Measurements from ENCODE around the gene C1orf50.

The C1orf50 gene

DNA sequence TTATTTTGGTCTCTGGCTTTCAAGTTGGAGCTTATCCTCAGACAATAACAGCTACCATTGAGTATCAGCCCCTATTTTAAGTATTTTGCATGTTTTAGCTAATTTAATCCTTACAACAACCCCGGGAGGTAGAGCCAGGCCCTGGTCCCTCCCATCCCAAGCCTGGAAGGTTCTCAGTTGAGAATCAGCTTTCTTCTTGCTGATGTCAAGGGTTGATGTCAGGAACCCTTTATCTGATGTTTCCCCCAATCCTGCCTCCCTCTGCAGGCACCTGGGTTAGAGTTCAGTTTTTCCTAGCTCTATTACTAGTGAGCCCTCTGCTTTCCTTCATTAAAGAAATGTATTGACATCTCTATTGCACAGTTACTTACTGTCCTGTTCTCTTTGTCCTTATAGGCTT, 53.8 kb downstream of the C1orf50 start:
- Histone ChIP-seq H2AFZ (peak overlapping the region; percentile 11), H3K9ac (no peak overlapping the region), H3K4me2 (ENCODE audit: low read length) (no peak overlapping the region), H3K4me1 (peaks cover 26% of the 10 kb centered on the region), H3K27me3 (ENCODE audit: control insufficient read depth, insufficient read depth, low read length) (no peaks in the 10 kb centered on the region), H3K36me3 (ENCODE audit: control insufficient read depth, insufficient read depth, low read length) (no peaks in the 10 kb centered on the region), H3K79me2 (no peaks in the 10 kb centered on the region), H3K4me3 (ENCODE audit: low read depth, low read length) (no peak overlapping the region), H3K27ac (no peak overlapping the region), H3K9me3 (ENCODE audit: control insufficient read depth, low read length) (no peaks in the 10 kb centered on the region)
- TF ChIP-seq CTCF (IDR thresholded peaks at IDR 0.05), result no peak

DNA sequence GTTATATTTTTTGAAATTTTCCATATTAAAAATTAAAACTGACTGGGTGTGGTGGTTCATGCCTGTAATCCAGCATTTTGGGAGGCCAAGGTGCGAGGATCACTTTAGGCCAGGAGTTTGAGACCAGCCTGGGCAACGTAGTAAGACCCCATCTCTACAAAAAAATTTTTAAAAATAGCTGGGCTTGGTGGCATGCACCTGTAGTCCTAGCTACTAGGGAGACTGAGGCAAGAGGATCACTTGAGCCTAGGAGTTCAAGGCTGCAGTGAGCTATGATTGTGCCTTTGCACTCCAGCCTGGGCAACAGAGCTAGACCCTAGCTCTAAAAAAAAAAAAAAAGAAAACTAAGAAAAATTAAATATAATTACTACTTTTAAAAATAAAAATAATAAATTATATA, 54.6 kb downstream of the C1orf50 start:
- TF ChIP-seq CTCF (IDR thresholded peaks at IDR 0.05), result no peak
- H3K4me3 ChIP-seq (ENCODE audit: low read depth, low read length), result no peak overlapping the region
- no peaks in the 10 kb centered on the region for H3K27me3 ChIP-seq (ENCODE audit: control insufficient read depth, insufficient read depth, low read length)
- H3K36me3 ChIP-seq (ENCODE audit: control insufficient read depth, insufficient read depth, low read length), result no peaks in the 10 kb centered on the region
- H3K27ac ChIP-seq, result no peak overlapping the region
- no peak overlapping the region for H2AFZ ChIP-seq
- no peak overlapping the region for H3K9ac ChIP-seq
- no peaks in the 10 kb centered on the region for H3K9me3 ChIP-seq (ENCODE audit: control insufficient read depth, low read length)
- H3K4me1 ChIP-seq, result peaks cover 23% of the 10 kb centered on the region
- H3K79me2 ChIP-seq, result no peaks in the 10 kb centered on the region
- no peak overlapping the region for H3K4me2 ChIP-seq (ENCODE audit: low read length)

GRCh38 chr1:42822800-42823392, 55.8 kb downstream of the C1orf50 start:
- H3K27me3 ChIP-seq (ENCODE audit: control insufficient read depth, insufficient read depth, low read length), result no peaks in the 10 kb centered on the region
- no peak overlapping the region for H3K9ac ChIP-seq
- no peaks in the 10 kb centered on the region for H3K9me3 ChIP-seq (ENCODE audit: control insufficient read depth, low read length)
- peaks cover 23% of the 10 kb centered on the region for H3K4me1 ChIP-seq
- peak overlapping the region; percentile 42 for H3K27ac ChIP-seq
- no peaks in the 10 kb centered on the region for H3K79me2 ChIP-seq
- TF ChIP-seq CTCF (IDR thresholded peaks at IDR 0.05), result no peak
- H3K36me3 ChIP-seq (ENCODE audit: control insufficient read depth, insufficient read depth, low read length), result no peaks in the 10 kb centered on the region
- no peak overlapping the region for H2AFZ ChIP-seq
- peak overlapping the region; percentile 30 for H3K4me2 ChIP-seq (ENCODE audit: low read length)
- no peak overlapping the region for H3K4me3 ChIP-seq (ENCODE audit: low read depth, low read length)

- H3K9ac ChIP-seq, result no peak overlapping the region
- peaks cover 23% of the 10 kb centered on the region for H3K4me1 ChIP-seq
- H3K27me3 ChIP-seq (ENCODE audit: control insufficient read depth, insufficient read depth, low read length), result no peaks in the 10 kb centered on the region
- peak overlapping the region; percentile 19 for H3K27ac ChIP-seq
- H3K36me3 ChIP-seq (ENCODE audit: control insufficient read depth, insufficient read depth, low read length), result no peaks in the 10 kb centered on the region
- H3K4me2 ChIP-seq (ENCODE audit: low read length), result no peak overlapping the region
- no peak overlapping the region for H2AFZ ChIP-seq
- H3K4me3 ChIP-seq (ENCODE audit: low read depth, low read length), result no peak overlapping the region
- no peaks in the 10 kb centered on the region for H3K79me2 ChIP-seq
- no peaks in the 10 kb centered on the region for H3K9me3 ChIP-seq (ENCODE audit: control insufficient read depth, low read length)
- no peak for TF ChIP-seq CTCF (IDR thresholded peaks at IDR 0.05)
Observed at GRCh38 chr1:42824481-42825035, 57.5 kb downstream of the C1orf50 start.

All from parathyroid adenoma (tissue), 2 donors.